Ovary (tissue), 9 donors: ENCODE results near the gene KANSL1L. TPM values are rescaled to one million over a fixed set of nuclear protein-coding genes. Genes with fewer than 3 reads are reported as not detected.

ENCODE experiments used
- DNase-seq, 5 donors: peaks; one replicate each; pipeline ENCODE4 v3.0.0-alpha.2; 2019 to 2020
- H3K27ac ChIP-seq, 2 donors: fragments of 200-600 bp; one replicate each; pipeline versions ENCODE4 v1.5.1 to v1.8.0; 2019 to 2022
- H3K27me3 ChIP-seq: fragments of 200-600 bp; one replicate; pipeline ENCODE4 v1.8.0; 2022
- H3K36me3 ChIP-seq: fragments of 200-600 bp; sonication (generic); one replicate; pipeline ENCODE4 v1.5.1; 2019
- H3K4me1 ChIP-seq: one replicate; pipeline ENCODE4 v1.8.1; 2013; ENCODE audit warnings: mild to moderate bottlenecking, moderate library complexity; ENCODE audit not compliant: insufficient read depth
- H3K4me3 ChIP-seq: fragments of 200-600 bp; sonication (generic); one replicate; pipeline ENCODE4 v1.5.1; 2017
- H3K9me3 ChIP-seq, 2 donors: fragments of 200-600 bp in 1 of 2; sonication (generic) in 1 of 2; one replicate each; pipeline versions ENCODE4 v1.5.1 to v1.8.1; 2013 to 2019; ENCODE audit warnings: mild to moderate bottlenecking in 1 of 2, moderate library complexity in 1 of 2
- CTCF ChIP-seq, 3 donors: fragments of 450-650 bp in 2 of 3; fragments of 200-600 bp in 1 of 3; IDR thresholded peaks; one replicate each; pipeline versions ENCODE4 v1.5.1 to v1.8.0; 2016 to 2022; ENCODE audit warnings: antibody characterized with exemption in 3 of 3, mild to moderate bottlenecking in 1 of 3
- EP300 ChIP-seq: sonication (generic); formaldehyde crosslinking; IDR thresholded peaks from one replicate; pipeline ENCODE4 v1.6.1; 2017; ENCODE audit warnings: antibody characterized with exemption
- POLR2A ChIP-seq: fragments of 450-650 bp; IDR thresholded peaks from one replicate; pipeline ENCODE4 v1.6.1; 2017; ENCODE audit warnings: antibody characterized with exemption, mild to moderate bottlenecking, moderate library complexity
- WGBS, 3 donors: extraction: QIAGEN DNeasy Blood & Tissue Kit in 1 of 3; methylation state at CpG; one replicate each; pipeline versions ENCODE4 v1.1.5 to v1.1.7; 2013 to 2017; 5-methylcytosine and 5-hydroxymethylcytosine counted together
- intact Hi-C, 4 donors: fragments of 100-400 bp; cut with DNase I; formaldehyde crosslinking; loops; one replicate each; pipeline versions ENCODE4 v1.11.0 to v1.15.1; 2022 to 2023
- polyA plus RNA-seq, 2 donors: library from polyadenylated mRNA; stranded (reverse); fragments of 200-250 nt in 1 of 2; fragments of 350-450 nt in 1 of 2; fragmentation: Illumina TruSeq in 1 of 2; extraction: RNeasy Lipid Tissue Mini Kit (QIAGEN cat#74804) in 1 of 2; gene quantifications; one replicate each; pipeline ENCODE4 v1.2.3, GENCODE V29; 2013 to 2014
- total RNA-seq, 7 donors: library from RNA; depleted of rRNA in 2 of 7; stranded (reverse); fragments of >200 nt in 2 of 7; fragmentation: NEBNext Ultra II Directional in 3 of 7; extraction: Animal tissue kit (Norgen Biotek cat#: 25700) in 3 of 7; gene quantifications; one replicate each; pipeline versions ENCODE4 v1.1.0 to v1.2.4, GENCODE V29; 2016 to 2023
- donor health status: DM: no; HTN: no; CAD: no; lungs with moderate emphysema.
- donor health status: DM: no; HTN: no; CAD: no.
- donor health status: Bipolar disorder and iron deficiency.
- donor health status: DM: yes; HTN: yes; CAD: no.
- donor health status: DM: no; HTN: no; CAD: no.
- donor health status: DM: yes; HTN: yes; CAD: no.

Gene KANSL1L
- total and polyA plus RNA-seq, 9 donors: 20.5 to 47.1 (median 36.1) TPM

DNA sequence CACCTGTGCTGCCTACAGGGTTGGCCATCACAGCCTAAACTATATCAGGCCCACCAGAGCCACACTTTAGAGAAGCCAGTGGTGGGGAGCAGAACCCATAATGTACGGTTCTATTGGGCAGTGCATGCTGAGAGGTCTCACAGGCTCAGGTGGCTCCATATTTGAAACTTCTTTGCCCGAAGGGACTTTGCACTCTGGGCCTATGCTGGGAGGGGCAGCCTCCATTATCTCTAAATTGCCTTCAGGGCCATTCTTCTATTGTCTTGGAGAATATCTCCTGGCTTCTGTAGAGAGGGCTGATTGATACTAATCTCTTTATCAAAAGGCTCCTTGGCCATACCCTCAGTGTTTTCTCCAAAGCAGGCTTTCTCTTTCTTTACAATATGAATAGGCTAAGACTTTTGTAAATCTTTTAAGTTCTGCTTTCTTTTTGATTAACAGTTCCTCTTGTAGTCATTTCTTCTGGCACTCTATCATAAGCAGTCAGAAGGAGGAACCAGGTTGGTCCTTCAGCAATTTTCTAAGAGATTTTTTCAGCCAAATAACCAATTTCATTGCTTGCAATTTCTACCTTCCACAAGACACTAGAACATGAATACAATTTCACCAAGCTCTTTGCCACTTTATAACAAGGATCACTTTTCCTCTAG lies 124.2 kb downstream of the KANSL1L start:
- no peak for DNase-seq
- no peaks in the 10 kb centered on the region for H3K36me3 ChIP-seq
- H3K27ac ChIP-seq: no peak overlapping the region
- no peaks in the 10 kb centered on the region for H3K9me3 ChIP-seq
- 95 to 100% (median 100%) methylated on average over 2 of the region's 2 CpGs for WGBS, 3 donors
- H3K4me1 ChIP-seq: no peaks in the 10 kb centered on the region
- H3K4me3 ChIP-seq: no peak overlapping the region
- TF ChIP-seq EP300: no peak
- TF ChIP-seq POLR2A: no peak
- no peak for TF ChIP-seq CTCF (IDR thresholded peaks at IDR 0.05)
- H3K27me3 ChIP-seq: no peaks in the 10 kb centered on the region
- intact Hi-C loops: no loop called here

DNA sequence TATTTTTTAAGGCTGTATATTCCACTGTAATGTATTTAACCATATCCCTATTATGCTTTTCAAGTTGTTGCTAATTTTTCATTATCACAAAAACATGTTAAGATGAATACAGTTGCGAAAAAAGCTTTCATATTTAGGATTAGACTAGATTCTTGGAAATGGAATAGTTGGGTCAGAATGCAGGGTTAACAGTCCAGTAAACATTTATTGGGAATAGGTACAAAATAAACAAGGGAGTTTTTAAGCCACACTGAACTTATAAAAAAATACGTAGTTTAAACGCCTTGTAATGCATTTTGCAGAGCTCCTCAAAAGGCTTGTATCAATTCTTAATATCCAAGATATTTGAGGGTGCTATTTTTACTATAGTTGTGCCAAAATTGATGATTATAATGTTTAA lies 133.1 kb downstream of the KANSL1L start:
- H3K4me3 ChIP-seq: no peak overlapping the region
- TF ChIP-seq EP300: no peak
- TF ChIP-seq POLR2A: no peak
- no peak for TF ChIP-seq CTCF (IDR thresholded peaks at IDR 0.05)
- H3K36me3 ChIP-seq: no peaks in the 10 kb centered on the region
- H3K27me3 ChIP-seq: no peaks in the 10 kb centered on the region
- 85 to 96% (median 90%) methylated on average over 3 of the region's 3 CpGs for WGBS, 3 donors
- no peaks in the 10 kb centered on the region for H3K4me1 ChIP-seq
- no peak overlapping the region for H3K27ac ChIP-seq
- no peak for DNase-seq
- H3K9me3 ChIP-seq: no peaks in the 10 kb centered on the region
- intact Hi-C loops: no loop called here

- Histone ChIP-seq H3K27ac (no peak overlapping the region), H3K4me3 (no peak overlapping the region), H3K9me3 (no peaks in the 10 kb centered on the region), H3K27me3 (no peaks in the 10 kb centered on the region), H3K36me3 (no peaks in the 10 kb centered on the region), H3K4me1 (no peaks in the 10 kb centered on the region)
- DNase-seq: no peak
- 95 to 96% (median 95%) methylated on average over 4 of the region's 4 CpGs for WGBS, 3 donors
- intact Hi-C loops: no loop called here
- TF ChIP-seq CTCF (IDR thresholded peaks at IDR 0.05): no peak
- TF ChIP-seq EP300: no peak
- TF ChIP-seq POLR2A: no peak
These were observed 135.5 kb downstream of the KANSL1L start for GRCh38 chr2:210035679-210036078.

- intact Hi-C loops: no loop called here
- Histone ChIP-seq H3K27ac (no peak overlapping the region), H3K4me1 (no peaks in the 10 kb centered on the region), H3K4me3 (no peak overlapping the region), H3K36me3 (no peaks in the 10 kb centered on the region), H3K9me3 (no peaks in the 10 kb centered on the region), H3K27me3 (no peaks in the 10 kb centered on the region)
- no peak for TF ChIP-seq CTCF (IDR thresholded peaks at IDR 0.05)
- TF ChIP-seq POLR2A: no peak
- TF ChIP-seq EP300: no peak
- 83 to 91% (median 84%) methylated on average over 2 of the region's 2 CpGs for WGBS, 3 donors
- DNase-seq: no peak
These were observed 137.0 kb downstream of the KANSL1L start for GRCh38 chr2:210034087-210034683.
